ENCODE results near the gene CDKN2C. TPM values are rescaled to one million over a fixed set of nuclear protein-coding genes. Genes with fewer than 3 reads are reported as not detected.
"Not testable (repeated sequence)": the region's sequence is repeated elsewhere in the genome, so short reads cannot be mapped to it uniquely, and the experiment has no call there.

CDKN2C gene
- total RNA-seq, 1 donor from 2014 or later: 11.0 TPM

DNA sequence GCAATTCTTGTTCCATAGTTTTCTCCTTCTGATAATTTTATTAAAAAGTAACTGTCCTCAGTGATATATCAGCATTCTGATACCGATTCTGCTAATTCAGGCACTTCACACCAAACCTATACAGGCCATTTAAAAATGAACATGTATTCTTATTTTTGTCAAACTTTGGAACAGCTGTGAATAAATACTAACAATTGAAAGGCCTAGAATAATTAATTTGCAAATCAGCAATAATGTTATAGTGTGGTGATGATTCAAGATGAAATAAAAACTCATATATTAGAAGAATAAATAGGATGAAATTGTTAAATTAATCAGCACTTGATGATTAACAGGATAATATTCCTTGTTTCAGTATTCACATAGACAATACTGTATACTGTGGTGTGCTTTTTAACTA is 9.9 kb downstream of the CDKN2C start:
- DNase-seq (ENCODE audit: low spot score): no peak

DNA sequence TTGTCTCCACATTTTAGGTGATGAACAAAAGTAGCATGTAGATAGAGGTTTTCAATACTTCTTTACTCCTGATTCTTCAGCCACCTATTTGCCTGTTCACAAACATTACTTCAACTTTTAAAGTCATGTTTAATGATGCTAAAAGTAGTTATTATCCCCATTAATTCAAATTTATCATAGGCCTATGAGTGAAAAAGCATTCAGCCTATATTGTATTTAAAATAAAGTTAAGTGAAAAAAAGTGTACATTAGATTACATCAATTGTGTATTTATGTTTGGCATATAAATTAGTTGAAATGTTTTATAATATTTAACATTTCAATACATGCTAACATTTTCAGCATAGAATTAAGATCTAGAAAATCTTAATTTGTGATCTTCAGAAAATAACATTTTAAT is 10.5 kb downstream of the CDKN2C start:
- no peak for DNase-seq (ENCODE audit: low spot score)

DNA sequence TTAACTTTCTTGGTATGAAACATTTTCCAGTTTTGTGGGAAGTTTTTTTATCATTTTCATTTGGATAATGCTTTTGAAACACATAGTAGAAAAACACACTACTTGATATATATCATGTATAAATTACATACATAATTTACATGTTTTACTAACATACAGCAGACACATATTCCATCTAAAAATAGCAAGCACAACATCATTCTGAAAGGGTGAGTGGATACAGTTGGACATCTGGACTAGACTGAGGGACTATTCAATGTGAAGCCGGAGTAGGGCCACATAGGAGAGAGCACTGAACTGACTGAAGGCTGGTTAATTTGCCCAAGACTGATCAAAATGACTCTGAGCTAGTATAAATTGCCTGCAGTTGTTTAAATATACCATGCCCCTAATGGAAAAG is 11.7 kb downstream of the CDKN2C start:
- DNase-seq (ENCODE audit: low spot score): no peak

DNA sequence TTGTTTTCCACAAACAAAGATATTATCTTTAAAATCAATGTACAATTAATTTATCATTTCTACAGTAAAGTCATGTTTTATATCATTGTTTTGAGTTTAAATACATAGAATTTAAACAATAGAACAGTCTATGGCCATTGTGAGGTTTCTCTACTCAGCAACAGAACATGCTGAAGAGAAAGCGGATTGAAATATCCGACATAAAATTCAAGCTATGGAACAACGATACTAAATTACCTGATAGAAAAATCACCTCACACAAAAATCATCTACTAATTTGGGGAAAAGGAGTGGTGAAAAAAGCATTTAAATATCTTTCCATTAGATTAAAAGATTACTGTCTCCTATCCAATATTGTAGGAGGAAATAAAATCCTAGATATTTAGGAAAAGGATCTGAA is 12.6 kb downstream of the CDKN2C start:
- DNase-seq (ENCODE audit: low spot score): no peak

DNA sequence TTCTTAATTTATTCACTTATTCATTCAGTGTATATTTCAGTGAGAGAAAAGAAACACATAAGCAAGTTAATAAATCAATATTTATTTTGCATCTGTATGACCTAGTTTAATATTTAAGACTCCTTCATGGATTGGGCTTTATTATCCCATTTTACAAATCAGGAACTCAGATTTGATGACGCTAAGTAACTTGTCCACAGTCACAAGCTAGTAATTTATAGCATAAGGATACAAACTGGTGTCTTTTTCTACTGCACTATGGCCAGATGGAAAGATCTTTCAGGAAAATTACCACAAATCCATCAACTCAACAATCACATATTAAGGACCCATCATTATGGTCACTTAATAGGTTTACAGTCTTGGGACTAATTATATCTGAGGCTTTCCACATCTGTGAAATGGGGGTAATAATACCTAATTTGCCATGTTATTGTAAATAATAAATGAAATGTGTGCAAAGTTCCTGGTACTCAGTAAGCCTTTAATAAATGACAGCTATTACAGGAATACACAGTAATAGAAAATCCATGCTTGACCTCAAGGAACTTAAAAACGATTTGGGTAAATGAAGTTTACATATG is 13.3 kb downstream of the CDKN2C start:
- DNase-seq (ENCODE audit: low spot score): no peak

DNA sequence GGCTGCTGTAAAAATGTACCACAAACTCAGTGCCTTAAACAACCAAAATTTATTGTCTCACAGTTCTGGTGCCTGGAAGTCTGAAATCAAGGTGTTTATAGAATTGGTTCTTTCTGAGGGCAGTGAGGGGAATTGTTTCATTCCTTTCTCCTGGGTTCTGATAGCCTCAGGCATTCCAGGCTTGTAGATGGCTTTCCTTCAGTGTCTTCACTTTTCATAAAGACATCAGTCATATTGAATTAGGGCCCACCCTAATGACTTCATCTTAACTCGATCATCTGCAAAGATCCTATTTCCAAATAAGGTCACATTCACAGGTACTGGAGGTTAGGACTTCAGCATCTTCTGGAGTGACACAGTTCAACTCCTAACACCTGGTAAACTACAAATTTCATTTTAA is 15.0 kb downstream of the CDKN2C start:
- no peak for DNase-seq (ENCODE audit: low spot score)

DNA sequence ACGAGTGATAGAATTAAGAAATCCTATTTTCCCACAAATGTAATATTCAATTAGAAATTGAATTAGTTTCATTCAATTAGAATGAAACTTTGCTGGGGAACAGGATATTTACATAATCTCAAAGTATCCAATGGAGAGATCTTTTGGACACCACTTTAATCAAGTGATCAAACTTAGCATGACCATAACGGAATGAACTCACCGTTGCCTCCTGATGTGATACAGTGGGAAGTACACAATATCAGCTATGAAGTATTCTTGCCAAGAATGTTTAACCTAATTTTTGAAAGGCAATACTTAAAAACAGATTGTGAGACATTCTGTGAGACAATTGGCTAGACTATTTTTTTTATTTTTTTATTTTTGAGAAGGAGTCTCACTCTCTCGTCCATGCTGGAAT is 16.6 kb downstream of the CDKN2C start:
- no peak for DNase-seq (ENCODE audit: low spot score)

DNA sequence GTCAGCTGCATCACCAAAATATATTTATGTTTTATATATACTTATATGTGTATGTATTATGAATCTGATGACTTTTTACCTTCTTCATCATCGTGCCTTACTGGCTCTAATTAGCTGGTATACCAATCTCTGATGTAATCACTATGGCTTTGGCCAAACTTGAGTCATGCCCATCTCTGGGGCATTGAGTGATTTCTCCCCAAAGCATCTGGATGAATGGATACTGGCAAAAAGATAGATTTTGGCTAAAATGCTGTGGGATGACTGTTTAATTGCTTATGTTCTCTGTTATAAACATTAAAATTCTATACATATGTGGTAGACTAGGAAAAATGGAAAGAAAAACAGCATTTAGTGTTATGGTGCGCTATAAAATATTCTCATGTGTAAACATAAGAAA is 19.6 kb downstream of the CDKN2C start:
- DNase-seq (ENCODE audit: low spot score): no peak

DNA sequence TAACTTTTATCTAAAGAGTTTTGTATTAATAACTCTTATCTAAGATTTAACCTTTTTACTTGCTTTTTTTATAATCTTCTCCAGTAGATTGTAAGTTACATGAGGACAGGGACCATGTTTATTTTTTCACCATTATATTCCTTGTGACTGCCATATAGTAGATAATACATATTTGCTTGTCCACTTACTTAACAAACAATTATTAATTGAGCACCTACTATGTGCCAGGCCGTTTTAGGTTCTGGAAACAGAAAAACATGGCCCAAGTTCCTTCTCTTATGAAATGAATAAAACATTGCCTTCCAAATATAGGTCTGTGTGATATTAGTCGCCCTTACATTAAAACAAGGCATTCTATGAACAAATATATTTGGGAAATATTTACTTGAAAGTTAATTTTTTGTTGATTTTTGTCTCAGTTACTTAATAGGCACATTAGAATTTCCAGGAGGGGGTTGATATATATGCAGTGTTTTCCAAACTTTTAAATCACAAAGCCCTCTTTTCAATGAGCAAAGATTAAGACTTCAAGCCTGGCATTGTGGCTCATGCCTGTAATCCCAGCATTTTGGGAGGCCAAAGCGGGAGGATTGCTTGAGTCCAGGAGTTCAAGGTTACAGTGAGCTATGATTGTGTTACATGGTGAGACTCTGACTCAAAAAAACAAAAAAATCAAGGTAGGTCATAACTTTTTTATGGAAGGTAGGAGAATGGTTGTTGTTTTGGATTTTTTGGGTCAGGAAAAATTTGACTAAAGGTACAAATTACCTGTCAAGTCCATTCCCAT is 22.7 kb downstream of the CDKN2C start:
- no peak for DNase-seq (ENCODE audit: low spot score)

DNA sequence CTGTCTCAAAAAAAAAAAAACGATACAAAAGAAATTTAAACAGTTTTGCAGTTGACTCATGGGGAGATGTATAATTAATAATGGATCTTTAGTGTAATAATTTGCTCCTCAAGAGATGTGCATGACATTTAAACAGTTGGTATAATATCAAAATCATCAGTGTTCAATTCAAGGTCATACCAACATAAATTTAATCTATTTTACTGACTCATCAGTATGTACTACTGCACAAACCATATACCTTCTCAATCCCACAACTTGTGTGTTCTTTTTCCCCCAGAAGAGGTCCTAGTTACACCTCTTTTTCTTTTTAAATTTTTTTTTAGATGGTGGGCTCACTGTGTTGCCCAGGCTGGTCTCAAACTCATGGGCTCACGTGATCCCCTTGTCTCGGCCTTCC is 23.6 kb downstream of the CDKN2C start:
- DNase-seq (ENCODE audit: low spot score): no peak

DNA sequence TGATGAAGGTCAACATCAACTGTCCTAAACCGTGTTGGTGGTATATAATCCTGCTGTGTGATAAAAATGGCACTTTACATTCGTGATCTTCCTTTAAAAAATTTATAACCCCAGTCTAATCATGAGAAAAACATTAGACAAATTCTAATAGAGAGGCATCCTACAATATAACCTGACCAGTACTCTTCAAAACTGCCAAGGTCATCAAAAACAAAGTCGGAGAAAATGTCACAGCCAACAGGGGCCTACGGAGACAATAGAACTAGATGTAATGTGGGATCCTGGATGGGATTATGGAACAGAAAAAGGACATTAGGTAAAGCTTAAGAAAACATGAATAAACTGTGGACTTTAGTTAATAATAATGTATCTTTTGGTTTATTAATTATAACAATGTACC is 25.0 kb downstream of the CDKN2C start:
- no peak for DNase-seq (ENCODE audit: low spot score)

DNA sequence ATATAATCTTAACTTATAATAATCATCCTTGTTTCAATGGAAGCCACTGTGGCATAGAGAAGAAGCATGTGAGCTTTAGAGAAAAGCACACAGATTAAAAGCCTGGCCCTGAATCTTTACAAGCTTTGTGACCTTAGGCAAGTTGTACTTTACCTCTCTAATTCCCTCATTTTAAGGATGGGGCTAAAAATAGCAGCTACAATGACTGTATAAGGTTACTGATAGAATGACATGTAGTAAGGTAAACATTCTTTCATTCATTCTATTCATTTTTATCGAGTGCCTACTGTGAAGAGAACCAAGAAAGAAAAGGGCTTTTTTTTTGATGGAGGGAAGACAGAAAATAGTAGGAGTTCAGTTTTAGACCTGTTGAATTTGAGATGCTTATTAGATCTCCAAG is 25.6 kb downstream of the CDKN2C start:
- no peak for DNase-seq (ENCODE audit: low spot score)

DNA sequence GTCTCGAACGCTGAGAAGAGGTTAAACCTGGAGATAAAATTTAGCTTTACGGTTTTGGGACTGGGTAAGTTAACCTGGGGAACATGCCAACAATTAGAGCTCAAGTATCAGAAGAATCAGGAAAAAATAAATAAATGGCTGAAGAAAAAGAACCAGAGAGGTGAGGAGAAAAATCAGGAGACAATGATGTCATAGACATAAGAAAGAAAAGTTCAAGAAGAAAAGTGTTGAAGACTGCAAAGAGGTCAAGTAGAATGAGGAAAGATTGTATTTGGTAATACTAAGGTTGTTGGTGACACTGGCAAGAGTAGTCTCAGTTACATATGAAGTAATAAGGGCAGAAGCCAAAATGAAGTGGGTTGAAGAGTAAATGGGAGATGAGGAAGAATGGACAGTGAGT is 26.0 kb downstream of the CDKN2C start:
- DNase-seq (ENCODE audit: low spot score): no peak

DNA sequence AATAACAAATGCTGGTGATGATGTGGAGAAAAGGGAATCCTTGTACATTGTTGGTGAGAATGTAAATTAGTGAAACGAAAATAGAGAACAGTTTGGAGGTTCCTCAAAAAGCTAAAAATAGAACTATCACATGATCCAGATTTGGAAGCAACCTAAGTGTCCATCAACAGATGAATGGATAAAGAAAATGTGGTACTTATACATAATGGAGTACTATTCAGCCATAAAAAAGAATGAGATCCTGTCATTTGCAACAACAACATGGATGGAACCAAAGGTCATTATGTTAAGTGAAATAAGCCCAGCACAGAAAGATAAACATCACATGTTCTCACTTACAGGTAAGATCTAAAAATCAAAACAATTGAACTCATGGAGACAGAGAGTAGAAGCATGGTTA is 29.3 kb downstream of the CDKN2C start:
- not testable (repeated sequence) for DNase-seq (ENCODE audit: low spot score)

DNA sequence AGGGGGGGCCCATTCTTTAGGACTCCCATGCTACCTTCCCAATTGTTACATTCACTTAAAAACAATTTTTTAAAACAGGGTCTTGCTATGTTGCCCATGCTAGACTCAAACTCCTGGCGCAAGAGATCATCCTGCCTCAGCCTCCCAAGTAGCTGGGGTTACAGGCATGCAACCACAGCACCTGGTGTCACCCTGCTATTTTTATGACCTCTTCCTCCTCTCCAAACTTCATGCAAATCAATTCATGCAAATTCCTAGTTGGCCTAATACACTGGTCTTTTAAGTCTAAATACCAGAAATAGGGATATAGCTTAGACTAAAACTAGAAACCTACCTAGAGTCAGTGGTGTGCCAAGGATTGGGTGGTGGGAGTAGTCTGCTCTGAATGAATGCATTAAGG is 30.1 kb downstream of the CDKN2C start:
- no peak for DNase-seq (ENCODE audit: low spot score)

DNA sequence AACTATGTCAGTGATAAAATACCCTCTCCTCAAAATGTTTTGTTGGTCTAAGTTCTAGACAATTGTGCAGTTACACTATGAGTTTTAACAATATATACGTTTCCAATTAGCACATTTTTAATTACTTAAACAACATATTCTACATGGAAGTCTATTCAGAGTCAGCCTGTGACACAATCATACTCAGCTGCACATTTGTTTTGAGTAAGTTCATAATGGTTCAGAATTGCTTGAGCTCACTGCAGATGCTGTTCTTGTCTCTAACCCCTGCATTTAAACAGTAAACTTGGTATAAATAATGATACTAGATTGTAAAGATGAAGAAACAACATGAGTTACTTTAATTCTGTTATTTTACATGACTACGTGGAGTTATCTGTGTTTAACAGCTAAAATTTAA is 30.6 kb downstream of the CDKN2C start:
- DNase-seq (ENCODE audit: low spot score): no peak

DNA sequence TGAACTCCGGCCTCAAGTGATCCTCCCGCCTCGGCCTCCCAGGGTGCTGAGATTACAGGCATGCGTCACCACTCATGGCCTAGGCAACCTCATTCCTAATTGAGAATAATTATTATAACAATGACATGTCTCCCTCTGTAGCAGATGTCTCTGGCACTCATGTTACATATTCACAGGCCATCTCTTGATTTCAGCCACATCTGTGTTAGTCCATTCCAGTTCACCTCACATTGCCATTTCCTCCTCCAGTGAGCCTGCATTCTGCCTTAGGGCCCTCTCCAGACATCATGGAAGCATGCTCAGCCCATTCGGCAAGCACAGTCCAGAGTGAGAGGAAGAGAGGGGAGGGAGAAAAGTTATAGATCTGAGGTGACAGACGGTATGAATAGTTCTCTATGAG is 32.5 kb downstream of the CDKN2C start:
- no peak for DNase-seq (ENCODE audit: low spot score)

DNA sequence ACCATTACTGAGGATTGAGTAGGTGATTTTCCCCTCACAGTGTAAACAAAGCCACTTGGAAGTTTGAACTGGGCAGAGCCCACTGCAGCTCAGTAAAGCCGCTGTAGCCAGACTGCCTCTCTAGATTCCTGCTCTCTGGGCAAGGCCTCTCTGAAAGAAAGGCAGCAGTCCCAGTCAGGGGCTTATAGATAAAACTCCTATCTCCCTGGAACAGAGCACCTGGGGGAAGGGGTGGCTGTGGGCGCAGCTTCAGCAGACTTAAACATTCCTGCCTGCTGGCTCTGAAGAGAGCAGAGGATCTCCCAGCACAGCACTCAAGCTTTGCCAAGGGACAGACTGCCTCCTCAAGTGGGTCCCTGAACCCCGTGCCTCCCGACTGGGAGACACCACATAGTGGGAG is 35.5 kb downstream of the CDKN2C start:
- DNase-seq (ENCODE audit: low spot score): not testable (repeated sequence)

DNA sequence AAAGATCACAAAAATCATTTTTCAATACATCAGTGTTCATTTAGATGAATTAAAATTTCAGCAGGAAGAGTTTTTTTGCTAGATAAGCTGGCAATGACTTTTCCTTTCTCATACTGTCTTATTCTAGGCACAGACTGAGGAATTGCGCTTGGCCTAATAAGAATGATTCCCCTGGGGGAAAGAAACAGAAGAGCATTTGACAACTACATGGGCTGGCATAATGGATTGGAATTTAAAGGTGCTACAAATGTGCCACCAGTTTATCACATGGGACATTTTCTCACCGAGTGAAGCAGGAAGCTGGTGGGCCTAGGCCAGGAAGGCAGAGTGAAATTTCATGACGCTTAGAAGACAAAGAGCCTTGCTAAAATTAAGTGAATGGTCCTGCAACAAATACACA is 39.3 kb downstream of the CDKN2C start:
- no peak for DNase-seq (ENCODE audit: low spot score)

DNA sequence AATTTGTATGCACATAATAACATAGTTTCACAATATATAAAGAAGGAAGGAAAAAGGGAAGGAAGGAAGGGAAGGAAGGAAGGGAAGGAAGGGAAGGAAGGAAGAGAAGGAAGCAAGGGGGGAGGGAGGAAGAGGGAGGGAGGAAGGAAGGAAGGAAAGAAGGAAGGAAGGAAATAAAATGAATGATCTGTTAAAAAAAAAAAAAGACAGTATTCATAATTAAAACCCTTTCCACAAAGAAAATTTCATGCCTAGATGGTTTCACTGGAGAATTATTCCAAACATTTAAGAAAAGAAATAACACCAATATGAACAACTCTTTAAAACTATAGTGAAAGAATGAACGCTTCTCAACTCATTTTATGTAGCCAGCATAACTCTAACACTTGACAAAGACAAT is 44.8 kb downstream of the CDKN2C start:
- DNase-seq (ENCODE audit: low spot score): no peak

DNA sequence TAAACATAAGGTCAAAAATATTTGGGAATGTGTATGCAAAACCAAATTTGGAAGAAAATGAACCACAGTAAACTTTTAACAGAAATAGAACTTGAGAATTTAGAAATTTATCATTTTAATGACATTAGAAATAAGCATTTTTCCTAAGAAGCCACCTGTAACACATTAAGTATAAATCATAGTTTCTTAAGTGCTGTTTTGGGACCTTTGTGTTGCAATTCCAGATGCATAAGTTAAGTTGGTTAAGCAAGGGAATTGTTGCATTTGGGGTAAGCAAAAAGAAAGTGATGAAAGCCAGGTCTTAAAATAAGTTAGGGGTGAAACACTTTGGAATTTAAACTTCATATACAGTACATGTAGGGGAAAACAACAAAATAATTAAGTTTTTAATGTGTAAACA is 49.8 kb downstream of the CDKN2C start:
- no peak for DNase-seq (ENCODE audit: low spot score)
